Tibial nerve (tissue), 3 donors: ENCODE results near the gene POGZ.

Source experiments
- POLR2A ChIP-seq, 2 donors: fragments of 450-650 bp; IDR thresholded peaks; one replicate each; pipeline ENCODE4 v1.6.1; 2017; ENCODE audit warnings: antibody characterized with exemption in 2 of 2, mild to moderate bottlenecking in 2 of 2, moderate library complexity in 2 of 2
- TF ChIP-seq, protein P1 (sequence below), 5 experiments: fragments of 200-600 bp in 3 of 5; fragments of 450-650 bp in 2 of 5; sonication (generic) in 3 of 5; IDR thresholded peaks; one replicate each; pipeline ENCODE4 v1.5.1; 2016 to 2019; ENCODE audit warnings: antibody characterized with exemption in 5 of 5, mild to moderate bottlenecking in 3 of 5, moderate library complexity in 2 of 5

GRCh38 chr1:151416231-151416630 lies 43.1 kb downstream of the POGZ start:
- TF ChIP-seq, protein P1, sequence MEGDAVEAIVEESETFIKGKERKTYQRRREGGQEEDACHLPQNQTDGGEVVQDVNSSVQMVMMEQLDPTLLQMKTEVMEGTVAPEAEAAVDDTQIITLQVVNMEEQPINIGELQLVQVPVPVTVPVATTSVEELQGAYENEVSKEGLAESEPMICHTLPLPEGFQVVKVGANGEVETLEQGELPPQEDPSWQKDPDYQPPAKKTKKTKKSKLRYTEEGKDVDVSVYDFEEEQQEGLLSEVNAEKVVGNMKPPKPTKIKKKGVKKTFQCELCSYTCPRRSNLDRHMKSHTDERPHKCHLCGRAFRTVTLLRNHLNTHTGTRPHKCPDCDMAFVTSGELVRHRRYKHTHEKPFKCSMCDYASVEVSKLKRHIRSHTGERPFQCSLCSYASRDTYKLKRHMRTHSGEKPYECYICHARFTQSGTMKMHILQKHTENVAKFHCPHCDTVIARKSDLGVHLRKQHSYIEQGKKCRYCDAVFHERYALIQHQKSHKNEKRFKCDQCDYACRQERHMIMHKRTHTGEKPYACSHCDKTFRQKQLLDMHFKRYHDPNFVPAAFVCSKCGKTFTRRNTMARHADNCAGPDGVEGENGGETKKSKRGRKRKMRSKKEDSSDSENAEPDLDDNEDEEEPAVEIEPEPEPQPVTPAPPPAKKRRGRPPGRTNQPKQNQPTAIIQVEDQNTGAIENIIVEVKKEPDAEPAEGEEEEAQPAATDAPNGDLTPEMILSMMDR (IDR thresholded peaks at IDR 0.05) = no peak
- TF ChIP-seq POLR2A (IDR thresholded peaks at IDR 0.05) = no peak
